GM12891 (cell line): ENCODE measurements around the gene SUB1.
"Not testable (repeated sequence)": the region's sequence is repeated elsewhere in the genome, so short reads cannot be mapped to it uniquely, and the experiment has no call there.

ENCODE experiments used
- DNase-seq: peaks from one replicate; pipeline ENCODE4 v3.0.0; 2011; ENCODE audit warnings: low spot score; ENCODE audit not compliant: insufficient read length
- FAIRE-seq: peaks from 2 replicates; lab custom pipeline; 2011; peaks lifted over from hg19 to GRCh38; lab: Jason Lieb, UNC
- PAX5 ChIP-seq: IDR thresholded peaks from 2 replicates; pipeline ENCODE4 v1.6.1; 2011; ENCODE audit warnings: low read length, moderate library complexity, mild to moderate bottlenecking; ENCODE audit not compliant: insufficient read depth, severe bottlenecking
- POLR2A ChIP-seq: IDR thresholded peaks from 2 replicates; pipeline ENCODE4 v1.6.1; 2011; ENCODE audit warnings: low read depth, low read length, control low read depth
- POLR2AphosphoS5 ChIP-seq: IDR thresholded peaks from 2 replicates; pipeline ENCODE4 v1.6.1; 2011; ENCODE audit warnings: low read depth, low read length, control low read depth
- POU2F2 ChIP-seq: IDR thresholded peaks from 2 replicates; pipeline ENCODE4 v1.6.1; 2011; ENCODE audit warnings: low read depth, mild to moderate bottlenecking, control low read depth, low read length, moderate library complexity
- SPI1 ChIP-seq: IDR thresholded peaks from 2 replicates; pipeline ENCODE4 v1.6.1; 2011; ENCODE audit warnings: low read depth, low read length, control low read depth
- TAF1 ChIP-seq: IDR thresholded peaks from 2 replicates; pipeline ENCODE4 v1.6.1; 2011; ENCODE audit warnings: low read depth, low read length, control low read depth

Gene SUB1

GRCh38 chr5:32545102-32545800, 40.1 kb upstream of the SUB1 start:
- no peak for FAIRE-seq
- TF ChIP-seq POLR2AphosphoS5 = no peak
- no peak for TF ChIP-seq TAF1
- TF ChIP-seq PAX5 = no peak
- no peak for TF ChIP-seq SPI1
- no peak for TF ChIP-seq POU2F2
- no peak for TF ChIP-seq POLR2A
- DNase-seq = no peak

GRCh38 chr5:32551194-32551593, 34.2 kb upstream of the SUB1 start:
- TF ChIP-seq PAX5 (no peak), POLR2AphosphoS5 (no peak), TAF1 (no peak), POU2F2 (no peak), SPI1 (no peak), POLR2A (no peak)
- no peak for FAIRE-seq

GRCh38 chr5:32551865-32552264, 33.5 kb upstream of the SUB1 start:
- FAIRE-seq = no peak

More at GRCh38 chr5:32551194-32551593, 34.2 kb upstream of the SUB1 start:
- DNase-seq = no peak

GRCh38 chr5:32552491-32552890, 32.9 kb upstream of the SUB1 start:
- not testable (repeated sequence) for FAIRE-seq, DNase-seq

More at GRCh38 chr5:32551865-32552264, 33.5 kb upstream of the SUB1 start:
- TF ChIP-seq POLR2AphosphoS5 (no peak), PAX5 (no peak), SPI1 (no peak), TAF1 (no peak), POU2F2 (no peak)
- no peak for DNase-seq

- TF ChIP-seq TAF1 = no peak
- no peak for TF ChIP-seq SPI1
- no peak for TF ChIP-seq POU2F2
- no peak for TF ChIP-seq PAX5
- TF ChIP-seq POLR2A = no peak
- no peak for TF ChIP-seq POLR2AphosphoS5
- no peak for DNase-seq
- FAIRE-seq = no peak
Observed at GRCh38 chr5:32552936-32553335, 32.4 kb upstream of the SUB1 start.

- FAIRE-seq, DNase-seq: not testable (repeated sequence)
Observed at GRCh38 chr5:32554181-32554780, 31.1 kb upstream of the SUB1 start.

GRCh38 chr5:32556543-32556942, 28.8 kb upstream of the SUB1 start:
- FAIRE-seq, DNase-seq: not testable (repeated sequence)

GRCh38 chr5:32559411-32559810, 25.9 kb upstream of the SUB1 start:
- no peak for TF ChIP-seq TAF1
- no peak for TF ChIP-seq PAX5
- no peak for TF ChIP-seq SPI1
- TF ChIP-seq POLR2AphosphoS5 = no peak
- TF ChIP-seq POLR2A = no peak
- TF ChIP-seq POU2F2 = no peak
- no peak for FAIRE-seq
- DNase-seq = no peak

GRCh38 chr5:32559921-32560320, 25.4 kb upstream of the SUB1 start:
- FAIRE-seq = no peak
- TF ChIP-seq POU2F2 = no peak
- TF ChIP-seq POLR2AphosphoS5 = no peak
- no peak for TF ChIP-seq TAF1
- no peak for TF ChIP-seq SPI1
- no peak for TF ChIP-seq PAX5
- TF ChIP-seq POLR2A = no peak
- DNase-seq = no peak

GRCh38 chr5:32562056-32562455, 23.3 kb upstream of the SUB1 start:
- DNase-seq (no peak), FAIRE-seq (peak; percentile 45)
- TF ChIP-seq TAF1 (no peak), POLR2AphosphoS5 (no peak), POLR2A (no peak), PAX5 (no peak), POU2F2 (no peak), SPI1 (no peak)

GRCh38 chr5:32562843-32563242, 22.5 kb upstream of the SUB1 start:
- FAIRE-seq (no peak), DNase-seq (no peak)
- TF ChIP-seq POU2F2 (no peak), TAF1 (no peak), POLR2AphosphoS5 (no peak), POLR2A (no peak), PAX5 (no peak), SPI1 (no peak)
